Spleen (tissue), 11 donors: ENCODE results near the gene MSI2. TPM values are rescaled to one million over a fixed set of nuclear protein-coding genes. Genes with fewer than 3 reads are reported as not detected.
A peak's percentile ranks its signal among the peaks of the same experiment; 100 is the strongest.

Experiments used
- DNase-seq: peaks from one replicate; pipeline ENCODE4 v3.0.0-alpha.2; 2020
- H3K27ac ChIP-seq, 8 donors: fragments of 200-600 bp; sonication (generic) in 7 of 8; 1 replicate in 4 of 8; 2 replicates in 4 of 8; pipeline versions ENCODE4 v1.5.0 to v1.8.0; 2016 to 2021; ENCODE audit warnings: inconsistent platforms in 4 of 8, mild to moderate bottlenecking in 4 of 8, moderate library complexity in 1 of 8
- H3K27me3 ChIP-seq, 7 donors: fragments of 200-600 bp; sonication (generic) in 6 of 7; replicated peaks in 1 of 7; 1 replicate in 4 of 7; 2 replicates in 3 of 7; pipeline versions ENCODE4 v1.5.0 to v1.8.0; 2016 to 2021; ENCODE audit warnings: inconsistent platforms in 3 of 7, mild to moderate bottlenecking in 1 of 7
- H3K36me3 ChIP-seq, 6 donors: fragments of 200-600 bp; sonication (generic) in 5 of 6; 1 replicate in 4 of 6; 2 replicates in 2 of 6; pipeline versions ENCODE4 v1.5.0 to v1.8.0; 2016 to 2021; ENCODE audit warnings: inconsistent platforms in 2 of 6
- H3K4me1 ChIP-seq, 6 donors: fragments of 200-600 bp; sonication (generic) in 5 of 6; 1 replicate in 3 of 6; 2 replicates in 3 of 6; pipeline versions ENCODE4 v1.5.0 to v1.8.0; 2016 to 2021; ENCODE audit warnings: inconsistent platforms in 3 of 6
- H3K4me3 ChIP-seq, 8 donors: fragments of 200-600 bp; sonication (generic) in 7 of 8; 1 replicate in 4 of 8; 2 replicates in 4 of 8; pipeline versions ENCODE4 v1.5.0 to v1.8.0; 2016 to 2021; ENCODE audit warnings: inconsistent platforms in 4 of 8, mild to moderate bottlenecking in 4 of 8, moderate library complexity in 2 of 8
- H3K9me3 ChIP-seq, 8 donors: fragments of 200-600 bp; sonication (generic) in 7 of 8; 1 replicate in 4 of 8; 2 replicates in 4 of 8; pipeline versions ENCODE4 v1.5.0 to v1.8.0; 2016 to 2021; ENCODE audit warnings: inconsistent platforms in 4 of 8
- CTCF ChIP-seq, 11 experiments: fragments of 200-600 bp in 7 of 11; fragments of 450-650 bp in 4 of 11; sonication (generic) in 4 of 11; IDR thresholded peaks in 8 of 11; conservative IDR thresholded peaks in 3 of 11; 1 replicate in 7 of 11; 2 replicates in 4 of 11; pipeline versions ENCODE4 v1.4.0 to v1.8.0; 2016 to 2021; ENCODE audit warnings: antibody characterized with exemption in 11 of 11, inconsistent platforms in 4 of 11, mild to moderate bottlenecking in 1 of 11
- POLR2A ChIP-seq, 3 donors: fragments of 450-650 bp; IDR thresholded peaks; one replicate each; pipeline ENCODE4 v1.5.1; 2017; ENCODE audit warnings: antibody characterized with exemption in 3 of 3, mild to moderate bottlenecking in 1 of 3
- POLR2AphosphoS5 ChIP-seq, 3 donors: sonication (generic); formaldehyde crosslinking; IDR thresholded peaks; one replicate each; pipeline ENCODE4 v1.5.1; 2017; ENCODE audit warnings: antibody characterized with exemption in 3 of 3
- WGBS, 5 donors: extraction: QIAGEN DNeasy Blood & Tissue Kit in 3 of 5; methylation state at CpG; one replicate each; pipeline versions ENCODE4 v1.1.5 to v1.1.7; 2013 to 2018; 5-methylcytosine and 5-hydroxymethylcytosine counted together
- intact Hi-C: fragments of 100-400 bp; cut with DNase I; formaldehyde crosslinking; loops from one replicate; pipeline ENCODE4 v1.15.0; 2023; ENCODE audit warnings: low total_unique reads
- polyA plus RNA-seq, 3 donors: library from polyadenylated mRNA; stranded (reverse); fragments of 200-250 nt; gene quantifications; one replicate each; pipeline ENCODE4 v1.2.1, GENCODE V29; 2013
- total RNA-seq, 7 donors: library from RNA; depleted of rRNA in 3 of 7; stranded (reverse); fragments of >200 nt in 3 of 7; fragmentation: NEBNext Ultra II Directional in 4 of 7; extraction: Animal tissue kit (Norgen Biotek cat#: 25700) in 4 of 7; gene quantifications; one replicate each; pipeline versions ENCODE4 v1.1.0 to v1.2.1, GENCODE V29; 2016 to 2021
- donor health status: healthy with polysubstance abuse.
- donor health status: DM: no; HTN: no; CAD: no; lungs with moderate emphysema.
- donor health status: DM: no; HTN: no; CAD: no.
- donor health status: Bipolar disorder and iron deficiency.
- donor health status: healthy.
- donor health status: DM: no; HTN: no; CAD: no.
- donor health status: DM: yes; HTN: yes; CAD: no.

The MSI2 gene
- total and polyA plus RNA-seq, 10 donors: 9.8 to 131 (median 64.7) TPM

GRCh38 chr17:57674894-57675293 lies 418.6 kb downstream of the MSI2 start:
- Histone ChIP-seq H3K27me3 (no peaks in the 10 kb centered on the region), H3K27ac (no peak overlapping the region), H3K36me3 (peaks cover 0 to 31% (median 12%) of the 10 kb centered on the region in 6 donors), H3K9me3 (no peaks in the 10 kb centered on the region), H3K4me3 (no peak overlapping the region), H3K4me1 (peaks cover 4 to 19% (median 12%) of the 10 kb centered on the region in 6 donors)
- WGBS, 5 donors: 96 to 98% (median 97%) methylated on average over 22 of the region's 22 CpGs
- intact Hi-C loops: loop anchor here (5.0 kb wide), 2 partner anchors 78 to 433 kb away; no protein-coding TSS in a partner anchor
- TF ChIP-seq POLR2A (IDR thresholded peaks at IDR 0.05) (no peak), CTCF (IDR thresholded peaks at IDR 0.05 in 8 of 11, conservative IDR thresholded peaks at IDR 0.05 in 3 of 11) (no peak), POLR2AphosphoS5 (IDR thresholded peaks at IDR 0.05) (no peak)
- peak; percentile 66 for DNase-seq

GRCh38 chr17:57675427-57676387 lies 419.4 kb downstream of the MSI2 start:
- peak; percentile 50 for DNase-seq
- H3K9me3 ChIP-seq: no peaks in the 10 kb centered on the region
- WGBS, 5 donors: 94 to 97% (median 95%) methylated on average over 24 of the region's 24 CpGs
- H3K36me3 ChIP-seq: peaks cover 0 to 31% (median 12%) of the 10 kb centered on the region in 6 donors
- intact Hi-C loops: no loop called here
- TF ChIP-seq POLR2AphosphoS5 (IDR thresholded peaks at IDR 0.05) (peak in 1 of 3 donors; percentile 35), CTCF (IDR thresholded peaks at IDR 0.05 in 8 of 11, conservative IDR thresholded peaks at IDR 0.05 in 3 of 11) (no peak), POLR2A (IDR thresholded peaks at IDR 0.05) (no peak)
- peaks cover 4 to 19% (median 12%) of the 10 kb centered on the region in 6 donors for H3K4me1 ChIP-seq
- no peak overlapping the region for H3K27ac ChIP-seq
- no peak overlapping the region for H3K4me3 ChIP-seq
- no peaks in the 10 kb centered on the region for H3K27me3 ChIP-seq

- Histone ChIP-seq H3K9me3 (no peaks in the 10 kb centered on the region), H3K27me3 (no peaks in the 10 kb centered on the region), H3K4me3 (no peak overlapping the region), H3K36me3 (peaks cover 0 to 31% (median 12%) of the 10 kb centered on the region in 6 donors), H3K4me1 (peaks cover 4 to 14% (median 9%) of the 10 kb centered on the region in 6 donors), H3K27ac (no peak overlapping the region)
- 86 to 93% (median 91%) methylated on average over 7 of the region's 7 CpGs for WGBS, 5 donors
- peak; percentile 43 for DNase-seq
- TF ChIP-seq POLR2AphosphoS5 (IDR thresholded peaks at IDR 0.05) (no peak), CTCF (IDR thresholded peaks at IDR 0.05 in 8 of 11, conservative IDR thresholded peaks at IDR 0.05 in 3 of 11) (no peak), POLR2A (IDR thresholded peaks at IDR 0.05) (no peak)
- intact Hi-C loops: no loop called here
Observed at GRCh38 chr17:57676543-57676942, 420.2 kb downstream of the MSI2 start.

GRCh38 chr17:57677301-57677700 lies 421.0 kb downstream of the MSI2 start:
- H3K27ac ChIP-seq: no peak overlapping the region
- peak; percentile 43 for DNase-seq
- H3K27me3 ChIP-seq: no peaks in the 10 kb centered on the region
- H3K36me3 ChIP-seq: peaks cover 0 to 31% (median 12%) of the 10 kb centered on the region in 6 donors
- H3K4me3 ChIP-seq: no peak overlapping the region
- H3K4me1 ChIP-seq: peaks cover 0 to 6% (median 2%) of the 10 kb centered on the region in 6 donors
- intact Hi-C loops: no loop called here
- TF ChIP-seq CTCF (IDR thresholded peaks at IDR 0.05 in 8 of 11, conservative IDR thresholded peaks at IDR 0.05 in 3 of 11) (no peak), POLR2A (IDR thresholded peaks at IDR 0.05) (no peak), POLR2AphosphoS5 (IDR thresholded peaks at IDR 0.05) (no peak)
- 85 to 94% (median 89%) methylated on average over 5 of the region's 5 CpGs for WGBS, 5 donors
- no peaks in the 10 kb centered on the region for H3K9me3 ChIP-seq
